GM23248 (cell line): Measurements from ENCODE around the gene ATP6V0E1.

Source experiments
- EZH2 ChIP-seq: fragments of 200-600 bp; sonication (generic); IDR thresholded peaks from 2 replicates; pipeline ENCODE4 v1.6.1; 2018; ENCODE audit warnings: antibody characterized with exemption, mild to moderate bottlenecking; ENCODE audit not compliant: insufficient read depth, poor library complexity, severe bottlenecking
- EZH2phosphoT487 ChIP-seq: fragments of 200-600 bp; sonication (generic); IDR thresholded peaks from 2 replicates; pipeline ENCODE4 v1.6.1; 2018; ENCODE audit warnings: antibody characterized with exemption, moderate library complexity, mild to moderate bottlenecking, low read depth; ENCODE audit not compliant: insufficient read depth

- TF ChIP-seq EZH2 (no peak), EZH2phosphoT487 (no peak)
These were observed 20.9 kb downstream of the ATP6V0E1 start for GRCh38 chr5:173004447-173004846.
